Naive thymus-derived CD8-positive, alpha-beta T cell (primary cell): ENCODE results near the gene TNRC6C. TPM values are rescaled to one million over a fixed set of nuclear protein-coding genes. Genes with fewer than 3 reads are reported as not detected.

ENCODE experiments used
- ATAC-seq, 2 donors: fragments of 150-1000 bp; cut with Tn5 transposase in 1 of 2; sonication (Bioruptor Pico), chemical (Tn5 transposase) in 1 of 2; 1 replicate in 1 of 2; 2 replicates in 1 of 2; pipeline ENCODE4 v1.10.0; 2021; ENCODE audit warnings: mild to moderate bottlenecking in 2 of 2, moderate library complexity in 2 of 2
- POLR2A ChIA-PET: fragments of 350-600 bp; sonication (Branson Sonifier 250); formaldehyde crosslinking; loops from one replicate; lab custom pipeline; 2021; ENCODE audit warnings: antibody characterized with exemption; lab: Charles Lee
- DNase-seq, 10 donors: peaks; one replicate each; pipeline versions ENCODE4 v3.0.0 to v3.0.0-alpha.2; 2020 to 2022
- H3K27ac Mint-ChIP-seq, 10 donors: one replicate each; pipeline ENCODE4 v1.8.0; 2020 to 2022; ENCODE audit warnings: mild to moderate bottlenecking in 10 of 10, mixed read lengths in 10 of 10, moderate library complexity in 4 of 10, inconsistent platforms in 1 of 10
- H3K27me3 Mint-ChIP-seq, 5 donors: one replicate each; pipeline ENCODE4 v1.8.0; 2021 to 2022; ENCODE audit warnings: mixed read lengths in 5 of 5
- H3K36me3 Mint-ChIP-seq, 3 donors: one replicate each; pipeline ENCODE4 v1.8.0; 2020 to 2022; ENCODE audit warnings: mixed read lengths in 3 of 3, mild to moderate bottlenecking in 2 of 3, inconsistent platforms in 1 of 3
- H3K4me1 Mint-ChIP-seq, 4 donors: one replicate each; pipeline ENCODE4 v1.8.0; 2021 to 2022; ENCODE audit warnings: mixed read lengths in 4 of 4
- H3K4me3 Mint-ChIP-seq, 10 donors: one replicate each; pipeline ENCODE4 v1.8.0; 2020 to 2022; ENCODE audit warnings: mild to moderate bottlenecking in 10 of 10, mixed read lengths in 10 of 10, moderate library complexity in 6 of 10, inconsistent platforms in 1 of 10
- H3K9me3 Mint-ChIP-seq, 9 donors: one replicate each; pipeline ENCODE4 v1.8.0; 2020 to 2022; ENCODE audit warnings: mixed read lengths in 9 of 9, mild to moderate bottlenecking in 3 of 9, inconsistent platforms in 1 of 9, moderate library complexity in 1 of 9
- polyA plus RNA-seq, 3 donors: library from polyadenylated mRNA; unstranded; fragments of 300-500 nt; fragmentation: Illumina TruSeq; gene quantifications; one replicate each; pipeline ENCODE4 v1.2.3, GENCODE V29; 2021
- total RNA-seq, 8 experiments: library from RNA in 2 of 8; stranded (reverse) in 2 of 8; gene quantifications; one replicate each; pipeline ENCODE4 v1.2.3 and lab custom pipeline; 2021 to 2026

Gene TNRC6C
- total and polyA plus RNA-seq, 5 experiments from 2014 or later = 4.9 to 116 (median 8.6) TPM

DNA sequence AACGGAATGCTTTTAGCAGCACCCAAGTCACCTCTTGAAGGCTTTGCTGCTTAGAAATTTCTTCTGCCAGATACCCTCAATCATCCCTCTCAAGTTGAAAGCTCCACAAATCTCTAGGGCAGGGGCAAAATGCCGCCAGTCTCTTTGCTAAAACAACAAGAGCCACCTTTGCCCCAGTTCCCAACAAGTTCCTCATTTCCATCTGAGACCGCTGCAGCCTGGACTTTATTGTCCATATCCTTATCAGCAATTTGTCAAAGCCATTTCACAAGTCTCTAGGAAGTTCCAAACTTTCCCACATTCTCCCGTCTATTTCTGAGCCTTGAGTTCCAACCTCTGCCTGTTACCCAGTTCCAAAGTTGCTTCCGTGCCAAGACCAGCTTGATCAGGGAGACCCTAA lies 142.6 kb downstream of the TNRC6C start:
- Mint-ChIP-seq H3K4me3 (no peak overlapping the region), H3K27ac (peak overlapping the region in 5 of 10 donors; percentile 40 to 75 (median 56)), H3K27me3 (no peaks in the 10 kb centered on the region), H3K36me3 (peaks cover 0 to 86% (median 25%) of the 10 kb centered on the region in 3 donors), H3K9me3 (no peaks in the 10 kb centered on the region), H3K4me1 (peaks cover 0 to 2% (median 0%) of the 10 kb centered on the region in 4 donors)
- POLR2A ChIA-PET = interaction anchor here (15.9 kb wide), 1 partner anchor 34 kb away, joined by 615 read pairs; the partner anchor contains the start of genes C17orf99, TMC6 and TMC8
- ATAC-seq = no peak
- DNase-seq = no peak

DNA sequence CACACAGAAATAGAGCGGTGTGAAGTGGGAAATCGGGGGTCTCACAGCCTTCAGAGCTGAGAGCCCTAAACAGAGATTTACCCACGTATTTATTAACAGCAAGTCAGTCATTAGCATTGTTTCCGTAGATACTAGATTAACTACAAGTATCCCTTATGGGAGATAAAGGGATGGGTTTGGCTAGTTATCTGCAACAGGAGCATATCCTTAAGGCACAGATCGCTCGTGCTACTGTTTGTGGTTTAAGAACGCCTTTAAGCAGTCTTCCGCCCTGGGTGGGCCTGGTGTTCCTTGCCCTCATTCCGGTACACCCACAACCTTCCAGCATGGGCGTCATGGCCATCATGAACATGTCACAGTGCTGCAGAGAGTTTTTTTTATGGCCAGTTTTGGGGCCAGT lies 143.0 kb downstream of the TNRC6C start:
- DNase-seq = no peak
- no peak for ATAC-seq
- H3K4me3 Mint-ChIP-seq = no peak overlapping the region
- H3K27ac Mint-ChIP-seq = peak overlapping the region in 8 of 10 donors; percentile 19 to 75 (median 52)
- H3K27me3 Mint-ChIP-seq = no peaks in the 10 kb centered on the region
- no peaks in the 10 kb centered on the region for H3K9me3 Mint-ChIP-seq
- peaks cover 0 to 86% (median 21%) of the 10 kb centered on the region in 3 donors for H3K36me3 Mint-ChIP-seq
- peaks cover 0 to 2% (median 0%) of the 10 kb centered on the region in 4 donors for H3K4me1 Mint-ChIP-seq
- POLR2A ChIA-PET = interaction anchor here (15.9 kb wide), 1 partner anchor 34 kb away, joined by 615 read pairs; the partner anchor contains the start of genes C17orf99, TMC6 and TMC8

DNA sequence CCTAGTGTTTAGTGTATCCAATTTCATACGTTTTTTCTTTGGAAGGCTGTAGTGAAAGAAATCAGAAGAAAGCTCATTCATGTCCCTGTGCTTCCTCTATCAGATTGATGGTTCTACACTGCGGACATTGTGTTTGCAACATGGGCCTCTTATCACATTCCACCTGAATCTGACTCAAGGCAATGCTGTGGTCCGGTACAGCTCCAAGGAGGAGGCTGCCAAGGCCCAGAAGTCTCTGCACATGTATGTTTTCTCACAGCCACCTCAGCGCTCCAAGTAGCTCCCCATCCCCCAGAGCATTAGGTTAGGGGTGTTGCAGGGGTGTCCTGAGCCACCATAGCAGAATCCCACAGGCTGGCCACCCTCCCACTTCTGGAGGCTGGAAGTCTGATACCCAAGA lies 144.8 kb downstream of the TNRC6C start:
- H3K27ac Mint-ChIP-seq = peak overlapping the region in 1 of 10 donors; percentile 83

DNA sequence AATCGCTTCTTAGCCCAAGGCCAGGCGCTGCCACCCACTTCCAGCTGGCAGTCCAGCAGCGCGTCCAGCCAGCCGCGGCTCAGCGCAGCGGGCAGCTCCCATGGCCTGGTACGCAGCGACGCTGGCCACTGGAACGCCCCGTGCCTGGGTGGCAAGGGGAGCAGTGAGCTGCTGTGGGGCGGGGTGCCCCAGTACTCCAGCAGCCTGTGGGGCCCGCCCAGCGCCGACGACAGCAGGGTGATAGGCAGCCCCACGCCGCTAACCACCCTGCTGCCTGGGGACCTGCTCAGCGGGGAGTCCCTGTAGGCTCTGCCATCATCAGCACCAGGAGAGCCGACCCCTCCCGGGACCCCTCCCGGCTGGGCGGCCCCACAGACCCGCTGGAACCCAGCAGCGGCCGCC lies 146.0 kb downstream of the TNRC6C start:
- no peak for ATAC-seq
- POLR2A ChIA-PET = interaction anchor here (1.4 to 15.9 kb wide), 2 partner anchors 10 to 31 kb away, joined by 6 to 615 read pairs; partner anchors contain the start of genes C17orf99, TMC6 and TMC8
- H3K27me3 Mint-ChIP-seq = no peaks in the 10 kb centered on the region

More for the DNA sequence above, 144.8 kb downstream of the TNRC6C start:
- Mint-ChIP-seq H3K4me1 (peaks cover 1 to 9% (median 6%) of the 10 kb centered on the region in 4 donors), H3K27me3 (no peaks in the 10 kb centered on the region), H3K36me3 (peaks cover 0 to 85% (median 18%) of the 10 kb centered on the region in 3 donors), H3K4me3 (no peak overlapping the region), H3K9me3 (no peaks in the 10 kb centered on the region)
- DNase-seq = no peak
- POLR2A ChIA-PET = interaction anchor here (15.9 kb wide), 1 partner anchor 32 kb away, joined by 615 read pairs; the partner anchor contains the start of genes C17orf99, TMC6 and TMC8
- no peak for ATAC-seq

DNA sequence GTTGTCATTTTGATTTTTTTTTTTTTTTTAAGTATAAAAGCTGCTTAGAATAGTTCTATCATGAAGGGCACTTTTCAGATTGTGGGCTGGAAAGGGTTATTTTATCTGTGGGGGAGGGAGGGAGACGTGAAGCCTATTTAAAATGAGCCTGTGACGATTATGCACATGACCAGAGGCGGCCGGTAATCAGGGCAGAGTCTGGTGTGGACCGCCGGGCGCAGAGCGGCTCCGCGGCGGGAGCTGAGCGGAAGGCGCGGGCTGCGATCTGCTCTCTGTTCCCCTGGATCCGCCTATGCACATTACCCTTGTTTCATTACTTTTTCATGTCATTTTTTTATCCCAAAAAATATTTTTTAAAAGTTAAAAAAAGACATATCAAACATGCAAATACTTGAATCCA lies 146.6 kb downstream of the TNRC6C start:
- ATAC-seq (no peak), DNase-seq (no peak)
- Mint-ChIP-seq H3K27me3 (no peaks in the 10 kb centered on the region), H3K9me3 (no peaks in the 10 kb centered on the region), H3K4me3 (no peak overlapping the region), H3K27ac (no peak overlapping the region), H3K36me3 (peaks cover 0 to 83% (median 10%) of the 10 kb centered on the region in 3 donors), H3K4me1 (peaks cover 5 to 18% (median 10%) of the 10 kb centered on the region in 4 donors)
- POLR2A ChIA-PET = interaction anchor here (0.6 to 15.9 kb wide), 4 partner anchors 9 to 639 kb away, joined by 3 to 615 read pairs (median 6); partner anchors contain the start of genes C17orf99, TMC6 and TMC8

More for the DNA sequence above, 146.0 kb downstream of the TNRC6C start:
- Mint-ChIP-seq H3K4me1 (peaks cover 5 to 16% (median 10%) of the 10 kb centered on the region in 4 donors), H3K4me3 (no peak overlapping the region), H3K27ac (no peak overlapping the region), H3K9me3 (no peaks in the 10 kb centered on the region), H3K36me3 (peaks cover 0 to 84% (median 13%) of the 10 kb centered on the region in 3 donors)
- no peak for DNase-seq

DNA sequence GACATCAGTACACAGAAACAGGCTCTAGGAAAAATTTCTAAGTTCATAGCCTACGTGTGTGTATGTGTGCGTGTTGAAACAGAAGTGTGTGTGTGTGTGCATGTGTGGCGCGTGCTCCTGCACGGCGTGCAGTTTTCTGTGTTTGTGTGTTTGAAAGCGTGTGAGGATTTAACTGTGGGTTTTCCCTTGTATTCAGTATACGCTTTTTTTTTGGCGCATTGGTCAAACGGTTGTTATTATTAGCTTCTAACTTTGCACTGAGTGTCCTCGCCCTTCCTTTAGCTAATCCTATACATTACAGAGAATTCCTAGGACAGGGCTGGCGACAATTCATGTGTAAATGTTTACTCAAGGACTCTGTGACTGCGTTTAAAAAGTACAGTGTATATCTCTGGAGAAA lies 147.0 kb downstream of the TNRC6C start:
- peak overlapping the region in 2 of 10 donors; percentile 25 to 34 for H3K27ac Mint-ChIP-seq
- no peaks in the 10 kb centered on the region for H3K27me3 Mint-ChIP-seq
- peaks cover 0 to 83% (median 10%) of the 10 kb centered on the region in 3 donors for H3K36me3 Mint-ChIP-seq
- peaks cover 6 to 22% (median 12%) of the 10 kb centered on the region in 4 donors for H3K4me1 Mint-ChIP-seq
- POLR2A ChIA-PET = interaction anchor here (0.6 to 15.9 kb wide), 4 partner anchors 9 to 639 kb away, joined by 3 to 615 read pairs (median 6); partner anchors contain the start of genes C17orf99, TMC6 and TMC8
- no peak overlapping the region for H3K4me3 Mint-ChIP-seq
- ATAC-seq (no peak), DNase-seq (no peak)
- no peaks in the 10 kb centered on the region for H3K9me3 Mint-ChIP-seq

DNA sequence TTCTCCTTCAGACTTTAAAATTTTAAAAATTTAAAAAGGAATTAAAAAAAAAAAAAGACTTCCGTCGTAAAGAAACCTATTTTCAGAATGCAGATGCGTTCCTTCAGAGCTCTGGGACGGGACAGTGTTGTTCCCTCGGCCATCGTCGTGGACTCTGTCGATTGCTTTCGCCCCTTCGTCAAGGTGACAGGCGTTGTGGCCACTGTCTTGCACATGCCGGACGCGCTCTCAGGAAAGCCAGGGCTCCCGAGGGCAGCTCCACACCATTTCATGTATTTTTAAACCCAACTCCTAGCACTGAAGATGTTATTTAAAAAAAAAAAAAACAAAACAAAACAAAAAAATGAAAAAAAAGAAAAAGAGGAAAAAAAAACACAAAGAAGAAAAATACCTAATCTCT lies 147.7 kb downstream of the TNRC6C start:
- ATAC-seq = no peak
- Mint-ChIP-seq H3K27me3 (no peaks in the 10 kb centered on the region), H3K36me3 (peaks cover 0 to 85% (median 12%) of the 10 kb centered on the region in 3 donors), H3K4me1 (peaks cover 10 to 27% (median 17%) of the 10 kb centered on the region in 4 donors), H3K4me3 (no peak overlapping the region), H3K9me3 (no peaks in the 10 kb centered on the region), H3K27ac (peak overlapping the region in 2 of 10 donors; percentile 13 to 18)
- no peak for DNase-seq
- POLR2A ChIA-PET = interaction anchor here (0.6 to 15.9 kb wide), 2 partner anchors 29 to 148 kb away, joined by 3 to 615 read pairs; partner anchors contain the start of genes C17orf99, TMC6, TMC8 and TNRC6C

DNA sequence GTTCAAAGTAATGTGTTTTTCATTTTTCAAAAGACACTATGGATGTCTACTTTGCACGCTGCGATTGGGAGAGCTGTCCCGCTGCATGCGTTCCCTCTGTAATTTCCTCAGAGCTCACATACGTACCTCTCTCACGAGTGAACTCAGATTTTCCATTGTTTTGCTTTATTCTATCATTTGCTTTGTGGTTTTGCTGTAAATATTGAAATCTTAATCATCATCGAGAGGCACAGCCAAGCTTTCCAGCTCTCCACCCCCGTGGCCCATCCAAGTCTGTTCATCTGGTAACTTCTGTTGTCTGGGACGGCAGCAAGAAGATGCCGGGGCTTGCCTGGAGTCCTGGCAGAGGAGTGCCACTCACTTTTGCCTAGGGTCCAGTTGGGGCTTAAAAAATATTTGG lies 149.0 kb downstream of the TNRC6C start:
- no peak for ATAC-seq
- no peaks in the 10 kb centered on the region for H3K9me3 Mint-ChIP-seq
- peaks cover 11 to 32% (median 19%) of the 10 kb centered on the region in 4 donors for H3K4me1 Mint-ChIP-seq

DNA sequence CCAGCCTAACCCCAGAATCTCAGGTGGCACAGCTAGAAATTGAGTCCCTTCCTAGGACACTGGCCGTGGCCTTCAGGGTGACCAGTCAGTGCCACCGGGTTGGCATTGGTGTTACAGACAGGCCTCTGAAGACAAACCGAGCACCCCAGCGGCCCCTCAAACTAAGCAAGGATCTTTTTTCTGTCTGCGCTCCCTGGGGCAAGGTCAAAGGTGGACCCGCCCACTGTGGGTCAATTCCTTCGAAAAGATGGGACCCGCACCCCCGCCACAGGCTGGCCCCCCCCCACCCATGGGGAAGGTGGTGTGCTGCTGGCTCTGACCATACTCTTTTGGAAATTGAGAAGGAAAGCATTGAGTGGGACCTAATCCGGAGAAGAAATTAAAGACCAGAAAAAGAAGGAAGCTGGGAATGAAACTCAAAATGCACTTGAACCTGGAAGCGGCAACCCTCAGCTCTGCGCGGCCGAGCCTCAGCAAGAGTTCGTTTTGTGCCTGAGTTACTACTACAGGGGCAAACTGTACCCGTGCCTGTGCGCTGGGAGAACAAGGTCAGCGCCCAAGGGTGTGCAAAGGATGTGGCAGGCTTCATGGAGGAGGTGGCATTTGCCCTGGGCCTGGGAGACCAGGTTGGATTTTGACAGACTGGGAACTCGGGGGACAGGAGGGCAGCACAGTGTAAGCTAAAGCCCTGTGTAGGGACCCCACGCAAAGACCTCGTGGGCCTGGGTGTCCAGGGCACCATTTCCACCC lies 149.6 kb downstream of the TNRC6C start:
- H3K27me3 Mint-ChIP-seq = no peaks in the 10 kb centered on the region
- H3K36me3 Mint-ChIP-seq = peaks cover 0 to 83% (median 13%) of the 10 kb centered on the region in 3 donors
- DNase-seq (peak in 2 of 10 donors; percentile 13 to 52), ATAC-seq (no peak)
- H3K27ac Mint-ChIP-seq = peak overlapping the region in 8 of 10 donors; percentile 16 to 83 (median 67)
- POLR2A ChIA-PET = interaction anchor here (0.6 to 15.9 kb wide), 5 partner anchors 11 to 455 kb away, joined by 3 to 615 read pairs (median 4); partner anchors contain the start of genes C17orf99, TMC6 and TMC8
- H3K4me3 Mint-ChIP-seq = peak overlapping the region in 1 of 10 donors; percentile 20
- peaks cover 13 to 39% (median 26%) of the 10 kb centered on the region in 4 donors for H3K4me1 Mint-ChIP-seq
- H3K9me3 Mint-ChIP-seq = no peaks in the 10 kb centered on the region

More for the DNA sequence above, 149.0 kb downstream of the TNRC6C start:
- Mint-ChIP-seq H3K36me3 (peaks cover 0 to 80% (median 11%) of the 10 kb centered on the region in 3 donors), H3K27me3 (no peaks in the 10 kb centered on the region), H3K4me3 (no peak overlapping the region), H3K27ac (peak overlapping the region in 9 of 10 donors; percentile 16 to 83 (median 55))
- DNase-seq = no peak
- POLR2A ChIA-PET = interaction anchor here (15.9 kb wide), 1 partner anchor 28 kb away, joined by 615 read pairs; the partner anchor contains the start of genes C17orf99, TMC6 and TMC8

DNA sequence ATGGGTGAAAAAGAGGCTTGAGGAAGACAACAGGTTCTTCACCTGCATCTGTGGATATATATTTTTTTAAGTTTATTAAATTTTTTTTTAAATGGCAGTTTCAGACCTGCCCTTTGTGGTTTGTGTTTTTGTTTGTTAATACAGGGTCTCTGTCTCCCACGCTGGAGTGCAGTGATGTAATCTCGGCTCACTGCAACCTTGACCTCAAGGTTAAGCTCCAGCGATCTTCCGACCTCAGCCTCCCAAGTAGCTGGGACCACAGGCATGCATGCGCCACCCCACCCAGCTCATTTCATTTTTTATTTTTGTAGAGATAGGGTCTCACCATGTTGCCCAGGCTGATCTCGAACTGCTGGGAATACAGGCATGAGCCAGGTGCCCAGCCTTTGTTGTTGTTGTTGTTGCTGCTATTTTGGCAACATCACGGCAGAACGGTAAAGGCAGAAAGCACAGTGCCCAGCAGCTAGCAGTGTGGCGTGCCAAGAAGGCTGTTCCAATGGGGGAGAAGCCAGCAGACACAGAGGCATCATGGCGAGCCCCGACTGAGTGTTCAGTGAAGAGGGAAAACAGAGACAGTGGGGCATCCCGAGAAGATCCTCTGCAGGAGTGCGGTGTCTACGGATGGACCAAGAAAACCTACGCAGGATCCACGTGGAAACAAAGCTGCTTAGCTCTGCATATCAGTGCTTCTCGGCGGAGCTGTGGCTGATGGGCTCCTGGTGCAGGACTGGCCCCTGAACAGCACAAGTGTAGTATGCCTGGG lies 150.4 kb downstream of the TNRC6C start:
- H3K36me3 Mint-ChIP-seq = peaks cover 0 to 82% (median 15%) of the 10 kb centered on the region in 3 donors
- peaks cover 17 to 45% (median 33%) of the 10 kb centered on the region in 4 donors for H3K4me1 Mint-ChIP-seq
- POLR2A ChIA-PET = interaction anchor here (0.7 to 15.9 kb wide), 5 partner anchors 10 to 68 kb away, joined by 3 to 615 read pairs (median 4); partner anchors contain the start of genes C17orf99, TMC6 and TMC8
- H3K4me3 Mint-ChIP-seq = peak overlapping the region in 1 of 10 donors; percentile 62
- no peak for ATAC-seq
- H3K27me3 Mint-ChIP-seq = no peaks in the 10 kb centered on the region
- peak in 1 of 10 donors; percentile 54 for DNase-seq
- no peaks in the 10 kb centered on the region for H3K9me3 Mint-ChIP-seq
- peak overlapping the region in 8 of 10 donors; percentile 27 to 83 (median 76) for H3K27ac Mint-ChIP-seq

DNA sequence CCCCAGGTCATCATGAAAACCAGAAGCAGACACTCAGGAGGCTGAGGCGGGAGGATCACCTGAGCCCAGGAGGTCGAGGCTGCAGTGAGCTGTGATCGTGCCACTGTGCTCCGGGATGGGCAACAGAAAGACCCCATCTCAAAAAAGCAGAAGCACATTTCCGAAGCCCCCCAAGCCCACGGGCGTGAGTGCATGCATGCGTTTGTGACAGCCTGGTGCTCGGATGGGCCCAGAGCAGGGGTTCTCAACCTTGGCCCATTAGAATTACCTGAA lies 150.9 kb downstream of the TNRC6C start:
- Mint-ChIP-seq H3K4me3 (no peak overlapping the region), H3K4me1 (peaks cover 22 to 49% (median 39%) of the 10 kb centered on the region in 4 donors)
- POLR2A ChIA-PET = interaction anchor here (1.3 to 15.9 kb wide), 4 partner anchors 10 to 67 kb away, joined by 3 to 615 read pairs (median 4); partner anchors contain the start of genes C17orf99, TMC6 and TMC8

More for the DNA sequence above, 150.9 kb downstream of the TNRC6C start:
- H3K9me3 Mint-ChIP-seq = no peaks in the 10 kb centered on the region
- peaks cover 0 to 83% (median 19%) of the 10 kb centered on the region in 3 donors for H3K36me3 Mint-ChIP-seq
- ATAC-seq = no peak
- H3K27me3 Mint-ChIP-seq = no peaks in the 10 kb centered on the region
- DNase-seq = no peak
- H3K27ac Mint-ChIP-seq = peak overlapping the region in 6 of 10 donors; percentile 7 to 83 (median 74)
